ENCODE measurements around the gene CNOT10.

DNA sequence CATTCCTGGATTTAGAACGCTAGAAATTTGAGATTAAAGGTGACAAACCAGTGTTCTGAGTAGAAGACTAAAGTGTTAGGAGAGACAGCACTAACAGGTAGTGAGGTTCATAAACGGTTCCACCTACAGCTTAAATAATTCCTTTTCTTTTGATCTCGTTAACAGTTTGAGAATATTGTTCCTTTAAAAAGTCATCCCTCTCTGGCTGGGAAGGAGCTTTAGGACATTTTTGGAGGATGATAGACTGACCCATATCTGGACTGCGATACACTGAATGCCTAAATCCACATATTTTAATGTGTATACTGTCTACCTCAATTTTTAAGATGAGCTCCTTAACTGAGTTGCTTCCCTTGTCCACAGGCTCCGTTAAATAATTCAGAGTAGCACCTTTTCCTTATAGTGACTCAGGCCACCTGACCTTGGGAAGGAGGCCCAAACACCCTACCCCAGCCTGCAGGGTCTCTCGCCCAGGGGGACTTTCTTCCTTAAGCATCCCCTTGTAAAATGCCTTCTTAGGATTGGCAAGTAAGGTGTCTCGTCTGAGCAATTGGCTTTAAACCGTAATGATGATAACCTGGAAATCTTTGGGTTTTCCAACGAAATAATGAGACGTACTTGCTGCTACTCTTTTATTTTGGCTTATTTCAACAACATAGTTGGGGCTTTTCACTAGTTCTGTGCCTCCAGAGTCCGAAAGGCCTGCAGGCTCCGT lies 136.1 kb downstream of the CNOT10 start:
- no peak for TF ChIP-seq CTCF (IDR thresholded peaks at IDR 0.05)
- TF ChIP-seq POLR2A (IDR thresholded peaks at IDR 0.05) = no peak
